GM18870 (cell line): ENCODE data around the gene SHISAL2B.
"Not testable (repeated sequence)": the region's sequence is repeated elsewhere in the genome, so short reads cannot be mapped to it uniquely, and the experiment has no call there.

Experiments used
- ATAC-seq: cut with Tn5 transposase; IDR thresholded peaks from one replicate; pipeline ENCODE4 v1.9.1; 2021; ENCODE audit warnings: moderate library complexity; ENCODE audit not compliant: unreplicated experiment

Gene SHISAL2B

DNA sequence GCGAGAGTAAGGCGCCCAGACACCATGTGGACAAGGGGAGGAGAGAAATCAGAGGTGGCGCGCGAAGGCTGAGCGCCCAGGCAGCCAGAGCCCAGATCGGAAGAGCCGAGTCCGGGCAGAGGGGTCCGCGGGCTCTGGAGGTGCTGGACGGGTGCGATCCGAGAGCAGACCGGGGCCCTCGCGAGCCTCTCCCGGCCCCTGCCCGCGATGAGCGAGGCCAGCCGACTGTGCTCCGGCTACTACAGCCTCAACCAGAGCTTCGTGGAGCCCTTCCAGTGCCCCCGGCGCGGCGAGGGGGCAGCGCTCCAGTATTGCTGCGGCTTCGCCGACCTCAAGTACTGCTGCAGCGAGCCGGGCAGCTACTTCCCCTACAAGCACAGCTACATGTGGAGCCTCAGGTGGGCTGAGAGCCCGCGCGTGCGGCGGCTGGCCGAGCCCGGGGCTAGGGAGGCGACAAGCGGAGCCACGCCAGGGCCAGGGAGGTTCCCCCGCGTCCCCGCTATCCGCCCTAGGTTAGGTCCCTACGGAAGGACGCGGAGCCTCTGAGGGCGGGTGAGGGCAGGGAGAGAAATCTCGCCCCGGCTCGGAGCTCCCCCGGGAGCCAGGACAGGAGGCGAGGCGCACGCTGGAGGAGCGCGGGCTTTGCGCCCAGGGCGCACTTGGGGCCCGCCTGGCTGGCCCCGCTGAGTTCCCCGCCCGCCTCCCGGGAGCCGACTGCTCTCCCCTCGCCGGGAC, at the start of gene SHISAL2B:
Gene SHISAL2B (plus strand): TSS at position 87 of the 735 bp plus-strand sequence. CDS start 121 bp downstream, at position 208.
- no peak for ATAC-seq

DNA sequence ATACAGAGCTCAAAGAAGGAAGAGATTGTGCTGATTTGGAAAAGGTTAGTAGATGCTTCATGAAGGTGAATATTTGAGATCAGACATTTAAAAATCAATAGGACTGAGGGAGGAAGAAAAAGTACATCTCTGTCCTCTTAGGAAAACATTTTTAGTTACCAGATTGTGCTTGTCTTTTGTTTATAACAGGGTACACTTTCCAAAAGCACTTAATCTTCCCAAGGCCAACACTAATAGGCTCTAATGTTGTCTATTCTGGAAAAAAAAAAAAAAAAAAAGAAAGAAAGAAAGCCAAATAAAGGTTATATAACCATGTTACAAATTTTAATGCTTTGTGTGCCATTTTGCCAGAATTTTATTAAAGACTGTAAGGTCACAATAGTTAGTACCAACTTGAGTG, 45.5 kb upstream of the SHISAL2B start:
- no peak for ATAC-seq

DNA sequence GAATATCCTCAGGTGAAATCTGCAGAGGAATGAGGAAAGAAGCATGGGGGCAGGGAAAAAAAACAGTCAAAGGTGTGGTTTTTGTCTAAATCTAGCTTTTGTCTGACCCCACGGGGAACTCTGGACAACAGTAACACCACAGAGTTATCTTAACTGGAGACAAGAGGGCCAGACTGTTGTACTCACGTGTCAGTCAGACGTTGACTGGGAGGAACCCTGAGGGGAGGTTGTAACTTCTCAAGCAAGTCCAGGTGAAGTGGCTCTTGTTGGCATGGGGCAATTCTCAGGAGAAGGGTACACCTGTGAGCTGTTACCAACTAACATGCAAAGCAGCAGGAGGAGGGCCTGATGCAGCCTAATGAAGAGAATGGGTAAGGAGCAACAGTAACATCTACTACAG, 44.1 kb upstream of the SHISAL2B start:
- no peak for ATAC-seq

DNA sequence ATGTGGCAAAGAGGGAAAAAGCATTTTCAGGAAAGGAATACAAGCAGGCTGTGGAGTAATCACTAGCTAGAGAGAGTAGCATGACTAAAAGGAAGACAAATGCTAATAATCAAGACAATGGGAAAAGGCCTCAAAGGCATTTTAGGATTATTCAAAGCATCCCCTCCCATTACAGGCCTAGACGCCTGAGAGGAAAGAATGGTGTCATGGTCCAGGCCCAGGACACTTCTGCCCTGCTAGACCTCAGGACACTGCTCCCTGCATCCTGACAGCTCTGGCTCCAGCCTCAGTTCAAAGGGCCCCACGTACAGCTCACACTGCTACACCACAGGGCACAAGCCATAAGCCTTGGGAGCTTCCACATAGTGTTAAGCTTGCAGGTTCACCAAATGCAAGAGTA, 40.8 kb upstream of the SHISAL2B start:
- no peak for ATAC-seq

DNA sequence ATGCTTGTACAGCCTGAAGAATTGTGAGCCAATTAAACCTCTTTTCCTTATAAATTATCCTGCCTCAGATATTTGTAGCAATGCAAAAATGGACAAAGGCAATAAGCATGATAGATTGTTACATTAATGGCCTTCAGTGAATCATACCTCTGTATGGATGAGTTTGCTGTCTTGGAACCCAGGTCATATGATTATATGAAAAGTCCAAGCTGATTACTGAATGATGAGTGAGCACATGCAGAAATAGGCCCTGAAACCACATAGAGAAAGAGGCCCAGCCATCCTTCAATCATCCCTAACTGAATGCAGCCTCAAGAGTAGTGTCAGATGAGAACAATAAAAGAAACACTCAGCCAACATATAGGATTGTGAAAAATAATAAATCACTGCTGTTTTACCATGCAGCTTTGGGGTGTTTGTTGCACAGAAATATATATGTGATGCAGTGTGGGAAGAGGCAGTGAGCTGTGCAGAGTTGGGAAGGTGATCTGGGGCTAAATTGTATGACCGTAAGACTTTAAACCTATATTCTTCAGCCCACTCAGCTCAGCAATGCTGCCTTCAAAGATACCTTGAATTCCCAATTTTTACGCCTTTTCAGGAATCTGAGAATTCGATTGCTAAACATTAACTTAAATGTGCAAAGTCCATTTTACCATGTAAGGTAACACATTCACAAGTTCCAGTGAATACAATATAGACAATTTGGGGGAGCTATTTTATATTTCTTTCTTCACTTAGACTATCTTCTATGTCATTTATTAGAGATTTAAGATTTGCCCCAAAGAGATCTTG, 36.3 kb upstream of the SHISAL2B start:
- ATAC-seq = no peak

DNA sequence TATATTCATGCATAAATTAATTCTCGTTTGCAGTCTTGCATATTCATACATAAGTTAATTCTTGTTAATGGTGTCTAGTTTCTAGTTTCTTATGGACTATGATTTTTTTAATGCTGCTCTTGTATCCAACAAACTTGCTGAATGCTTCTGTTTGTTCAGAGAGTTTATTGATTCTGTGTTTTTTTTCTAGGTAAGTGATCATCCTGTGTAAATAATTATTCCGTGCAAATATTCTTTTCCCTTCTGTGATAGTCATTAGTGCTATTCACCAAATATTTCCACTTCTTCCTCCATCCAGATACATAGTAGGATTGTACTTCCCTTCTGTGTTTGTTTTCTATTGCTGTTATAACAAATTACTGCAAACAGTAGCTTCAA, 35.8 kb upstream of the SHISAL2B start:
- no peak for ATAC-seq

DNA sequence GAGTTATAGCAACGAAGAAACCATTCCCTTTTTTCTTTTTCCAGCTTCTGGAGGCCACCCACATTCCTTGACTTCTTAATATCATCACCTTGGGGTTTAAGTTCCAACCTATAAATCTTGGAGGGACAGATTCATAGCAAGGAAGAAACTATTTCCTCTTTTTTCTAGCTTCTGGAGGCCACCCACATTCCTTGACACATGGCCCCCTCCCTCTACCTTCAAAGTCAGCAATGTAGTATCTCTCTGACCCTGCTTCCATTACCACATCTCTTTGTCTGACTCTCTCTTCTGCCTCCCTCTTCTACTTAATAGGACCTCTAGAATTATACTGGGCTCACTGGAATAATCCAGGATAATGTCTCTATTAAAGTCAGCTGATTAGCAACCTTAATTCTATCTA, 34.7 kb upstream of the SHISAL2B start:
- ATAC-seq = no peak

DNA sequence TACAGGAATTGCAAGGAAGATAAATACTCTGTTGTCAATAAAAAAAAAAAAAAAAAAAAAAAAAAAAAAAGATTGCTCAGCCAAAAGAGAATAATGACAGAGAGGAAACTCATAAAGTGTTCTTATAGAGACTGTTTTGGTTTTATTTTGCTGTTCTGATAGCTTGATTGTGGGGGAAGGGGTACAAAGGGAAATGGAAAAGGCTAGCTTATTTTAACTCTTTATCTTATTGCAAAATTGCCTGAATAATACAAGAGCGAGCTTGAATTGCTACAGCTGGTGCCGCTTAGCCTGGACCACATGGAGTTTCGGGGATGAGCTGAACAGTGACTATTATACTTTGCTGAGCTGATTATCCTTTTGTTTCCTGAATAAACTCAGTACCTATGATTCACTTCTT, 31.0 kb upstream of the SHISAL2B start:
- ATAC-seq = no peak

DNA sequence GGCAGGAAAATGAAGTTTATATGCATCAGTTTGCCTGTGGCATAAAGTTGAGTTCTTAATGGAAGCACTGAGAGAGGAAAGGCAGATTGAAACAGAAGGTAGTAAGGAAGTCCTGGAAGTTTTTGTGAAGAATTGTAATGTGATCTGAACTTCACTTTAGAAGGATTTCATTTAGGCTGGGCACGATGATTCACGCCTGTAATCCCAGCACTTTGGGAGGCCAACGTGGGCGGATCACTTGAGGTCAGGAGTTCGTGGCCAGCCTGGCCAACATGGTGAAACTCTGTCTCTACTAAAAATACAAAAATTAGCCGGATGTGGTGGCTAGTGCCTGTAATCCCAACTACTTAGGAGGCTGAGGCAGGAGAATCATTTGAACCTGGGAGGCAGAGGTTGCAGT, 27.1 kb upstream of the SHISAL2B start:
- ATAC-seq = not testable (repeated sequence)

DNA sequence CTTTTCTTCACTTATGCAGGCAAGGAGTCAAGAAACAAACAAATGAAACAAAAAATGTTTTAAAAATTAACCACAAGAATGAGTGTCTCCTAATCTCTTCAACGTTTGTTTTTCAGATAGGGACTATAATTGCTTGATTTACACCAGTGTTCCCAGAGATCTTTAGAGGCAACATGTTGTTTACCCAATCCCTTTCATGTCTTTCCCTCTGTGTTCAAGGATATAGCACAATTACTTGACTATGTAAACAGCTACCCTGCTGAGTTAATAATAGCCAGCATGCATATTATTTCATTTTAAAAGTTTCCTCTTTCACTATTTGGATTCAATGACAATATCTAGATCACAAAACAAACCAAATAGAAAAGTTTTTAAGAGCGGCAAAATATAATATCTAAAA, 25.1 kb upstream of the SHISAL2B start:
- ATAC-seq = no peak

DNA sequence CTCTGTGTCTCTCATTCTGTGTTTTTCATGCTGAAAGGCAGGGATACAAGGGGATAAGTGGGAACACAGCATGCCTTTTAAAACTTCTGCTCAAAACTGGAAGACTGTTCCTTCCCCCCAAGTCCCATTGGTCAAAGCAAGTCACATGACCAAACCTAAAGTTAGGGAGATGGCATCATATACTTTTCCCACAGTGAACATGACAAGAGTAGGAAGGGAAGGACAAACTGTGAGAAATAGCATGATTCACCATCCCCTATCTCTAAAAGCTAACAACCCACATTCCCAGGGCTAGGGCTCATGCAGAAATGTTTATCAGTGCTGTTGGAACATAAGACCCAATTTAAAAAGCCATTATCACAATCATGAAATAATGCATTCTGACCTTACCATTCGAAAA, 24.2 kb upstream of the SHISAL2B start:
- ATAC-seq = no peak

DNA sequence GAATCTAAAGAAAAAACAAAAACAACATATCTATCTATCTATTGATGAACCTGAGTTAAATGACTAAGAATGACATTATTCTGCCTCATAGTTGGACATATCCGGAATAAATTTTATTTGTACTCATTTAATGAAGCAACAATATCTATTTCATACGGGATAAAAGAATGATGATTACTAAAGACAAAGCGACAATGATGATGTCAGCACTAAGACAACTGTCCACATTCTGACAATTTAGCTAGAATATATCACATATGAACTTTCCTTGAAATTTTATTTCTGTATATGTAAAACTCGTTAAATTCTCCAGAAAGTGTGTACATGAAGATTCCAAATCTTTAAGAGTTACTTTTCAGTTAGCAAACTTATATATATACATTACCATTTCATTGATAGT, 23.2 kb upstream of the SHISAL2B start:
- ATAC-seq = no peak

DNA sequence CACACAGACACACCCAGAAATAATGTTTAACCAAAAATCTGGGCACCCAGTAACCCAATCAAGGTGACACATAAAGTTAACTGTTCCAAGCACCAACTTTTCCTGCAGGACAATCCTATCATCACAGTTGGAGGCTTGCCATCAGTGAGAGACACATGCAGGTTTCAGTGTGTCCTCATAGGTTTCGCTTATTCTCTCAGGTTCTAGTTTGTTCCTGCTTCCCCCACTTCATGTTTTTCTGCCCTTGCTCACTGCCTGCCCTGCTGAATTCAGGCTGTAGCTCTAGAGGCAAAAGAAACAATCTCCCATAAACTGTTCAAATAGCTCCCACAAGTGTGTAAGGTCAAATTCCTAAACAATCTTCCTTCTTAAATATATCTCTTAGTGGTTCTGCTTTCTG, 20.0 kb upstream of the SHISAL2B start:
- ATAC-seq = no peak

DNA sequence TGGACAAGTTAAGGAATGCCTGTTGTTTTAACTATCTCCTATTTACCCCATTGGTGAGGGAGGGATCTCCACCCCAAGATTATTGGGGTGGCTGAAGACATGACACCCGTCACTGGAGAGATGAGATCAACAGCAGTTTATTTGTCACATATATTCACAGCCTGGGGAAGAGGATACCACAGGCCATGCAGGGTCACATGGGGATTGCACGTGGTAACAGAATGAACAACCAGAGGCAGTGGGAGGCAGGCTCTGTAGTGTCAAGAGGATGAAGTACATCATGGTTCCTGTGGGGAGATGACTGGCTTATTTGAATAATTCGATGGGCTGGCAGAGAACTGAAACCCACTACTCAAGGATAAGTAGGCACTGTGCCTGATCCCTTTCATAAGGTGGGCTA, 18.6 kb upstream of the SHISAL2B start:
- ATAC-seq = no peak

DNA sequence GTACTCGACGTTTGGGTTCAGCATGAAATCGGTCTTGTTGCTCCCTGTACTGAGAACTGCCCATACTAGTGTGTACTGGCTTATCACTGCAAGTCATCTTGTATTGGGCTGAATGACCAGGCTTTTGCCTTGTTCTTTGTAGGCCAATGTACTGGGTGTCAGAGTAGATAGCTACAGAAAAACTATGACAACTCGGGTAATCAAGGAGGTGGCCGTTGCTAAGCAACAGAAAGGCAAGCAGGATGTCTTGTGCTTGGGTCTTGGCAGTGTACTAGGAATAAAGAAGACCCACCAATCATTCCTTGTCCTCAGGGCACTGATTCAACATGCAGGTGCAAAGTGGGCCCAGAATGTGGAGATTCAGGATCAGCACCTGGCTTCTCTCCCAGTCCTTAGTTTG, 11.9 kb upstream of the SHISAL2B start:
- ATAC-seq = no peak

DNA sequence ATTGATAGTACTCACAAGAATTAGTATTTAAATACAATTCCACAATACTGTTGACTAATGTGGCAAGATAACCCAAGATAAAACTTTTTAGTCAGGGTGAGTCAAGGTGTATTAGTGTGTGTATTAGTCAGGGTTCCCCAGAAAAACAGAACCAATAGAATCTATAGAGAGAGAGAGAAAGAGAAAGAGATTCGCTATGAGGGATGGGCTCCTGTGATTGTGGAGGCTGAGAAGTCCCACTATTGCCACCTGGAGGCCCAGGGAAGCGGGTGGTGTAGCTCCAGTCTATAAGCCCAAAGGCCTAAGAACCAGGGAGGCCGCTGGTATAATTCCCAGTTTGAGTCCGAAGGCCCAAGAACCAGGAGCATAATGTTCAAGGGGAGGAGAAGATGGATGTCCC, 10.0 kb upstream of the SHISAL2B start:
- no peak for ATAC-seq

DNA sequence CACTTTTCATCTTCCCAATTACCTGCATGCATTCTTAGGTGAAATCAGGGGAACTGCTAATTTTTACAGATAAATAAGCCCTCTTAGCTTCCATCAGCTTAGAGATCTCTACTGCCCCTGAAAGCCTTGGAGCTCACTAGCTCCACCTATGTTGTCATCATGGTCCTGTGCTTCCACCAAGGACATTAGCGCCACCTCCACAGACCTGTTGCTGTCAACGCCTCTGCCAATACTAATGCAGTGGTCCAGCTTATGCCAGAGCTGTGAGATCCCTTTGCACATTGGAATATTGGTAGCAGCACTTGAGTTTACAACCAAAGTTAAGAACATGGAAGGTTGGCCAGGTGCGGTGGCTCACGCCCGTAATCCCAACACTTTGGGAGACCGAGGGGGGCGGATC, 7.7 kb upstream of the SHISAL2B start:
- no peak for ATAC-seq

DNA sequence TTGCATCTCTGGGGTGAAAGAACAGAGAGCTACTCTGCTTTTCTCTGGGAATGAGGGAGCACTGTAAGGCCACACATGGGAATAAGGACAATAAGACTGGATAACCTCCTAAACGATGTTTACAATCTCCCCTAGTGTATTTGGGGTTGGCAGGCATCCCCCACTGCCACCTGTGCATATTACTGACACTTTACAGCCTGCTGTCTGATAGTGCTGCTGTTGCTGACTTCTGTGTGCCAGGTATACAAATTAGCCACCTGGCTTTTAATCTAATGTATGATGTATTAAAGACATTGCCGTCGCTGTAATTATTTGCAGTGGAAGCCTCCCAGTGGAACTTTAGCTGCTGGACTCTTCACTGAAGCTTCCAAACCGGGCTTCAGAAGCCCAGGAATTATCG, 4.4 kb upstream of the SHISAL2B start:
- no peak for ATAC-seq

DNA sequence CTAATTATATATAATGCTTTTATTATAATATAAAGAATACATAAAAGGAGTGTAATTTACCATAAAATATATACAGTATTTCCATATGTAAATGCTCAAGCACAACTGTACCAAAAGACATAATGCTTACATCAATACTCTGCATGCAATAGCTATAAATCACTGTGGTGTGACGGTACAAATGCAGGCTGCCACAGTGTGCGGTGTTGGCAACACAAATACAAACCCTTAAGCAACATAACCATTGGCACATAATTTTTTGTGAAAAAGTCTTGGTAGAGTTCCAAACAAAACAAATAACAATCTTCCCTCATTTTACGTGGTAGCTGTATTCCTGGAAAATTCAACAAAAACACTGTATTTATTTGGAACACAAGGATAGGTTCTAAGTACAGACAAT, 1.9 kb upstream of the SHISAL2B start:
- no peak for ATAC-seq

DNA sequence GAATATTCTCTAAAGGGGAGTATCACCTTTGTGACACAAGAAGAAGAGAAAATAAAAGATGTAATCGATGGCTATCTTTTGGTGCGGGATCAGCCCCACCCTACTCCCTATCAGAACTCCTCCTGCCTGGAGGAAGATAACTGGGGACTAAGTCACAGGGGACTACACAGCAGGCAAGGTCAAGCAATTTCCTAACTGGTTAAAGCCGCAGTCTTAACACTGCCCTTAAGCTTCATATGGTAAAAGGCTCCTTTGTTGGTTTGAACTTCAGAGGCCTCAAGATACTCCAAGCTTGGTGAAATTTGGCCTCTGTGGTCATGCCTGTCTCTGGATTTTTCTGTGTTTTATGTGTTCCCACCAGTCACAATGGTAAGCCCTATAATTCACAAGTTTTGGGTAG, 1.3 kb upstream of the SHISAL2B start:
- no peak for ATAC-seq

DNA sequence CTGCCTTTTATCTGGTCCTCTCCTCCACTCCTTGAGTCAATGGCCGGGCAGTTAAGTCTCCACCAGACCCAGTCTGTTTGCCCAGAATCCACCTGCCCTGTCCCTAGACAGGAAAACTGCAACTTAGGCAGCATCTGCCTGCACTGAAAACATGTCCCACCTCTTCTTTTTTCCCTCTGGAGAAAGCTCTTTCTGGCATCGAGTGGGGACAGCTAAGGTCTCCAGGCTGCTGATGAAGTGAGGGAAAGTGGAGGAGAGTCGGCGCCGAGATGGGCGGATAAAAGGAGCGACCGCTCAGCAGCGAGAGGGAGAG, 243 bp upstream of the SHISAL2B start:
- no peak for ATAC-seq

DNA sequence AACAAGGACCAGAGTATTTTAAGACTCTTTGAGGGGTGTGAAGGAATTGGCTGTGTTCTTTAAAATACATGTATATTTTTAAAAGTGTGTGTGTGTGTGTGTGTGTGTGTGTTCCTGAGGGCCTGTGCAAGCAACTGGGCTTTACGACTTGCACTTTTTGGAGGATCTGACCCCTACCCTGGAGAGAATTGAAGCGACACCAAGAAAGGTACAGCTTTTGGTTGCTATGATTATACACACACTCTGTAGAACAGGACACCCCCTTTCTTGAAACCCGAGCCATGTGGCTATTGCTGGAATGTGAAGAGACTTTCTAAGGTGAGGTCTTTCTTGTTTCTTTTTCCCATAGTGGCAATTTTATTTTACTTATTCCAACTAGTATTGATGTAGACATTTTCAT, 988 bp downstream of the SHISAL2B start:
- ATAC-seq = no peak

DNA sequence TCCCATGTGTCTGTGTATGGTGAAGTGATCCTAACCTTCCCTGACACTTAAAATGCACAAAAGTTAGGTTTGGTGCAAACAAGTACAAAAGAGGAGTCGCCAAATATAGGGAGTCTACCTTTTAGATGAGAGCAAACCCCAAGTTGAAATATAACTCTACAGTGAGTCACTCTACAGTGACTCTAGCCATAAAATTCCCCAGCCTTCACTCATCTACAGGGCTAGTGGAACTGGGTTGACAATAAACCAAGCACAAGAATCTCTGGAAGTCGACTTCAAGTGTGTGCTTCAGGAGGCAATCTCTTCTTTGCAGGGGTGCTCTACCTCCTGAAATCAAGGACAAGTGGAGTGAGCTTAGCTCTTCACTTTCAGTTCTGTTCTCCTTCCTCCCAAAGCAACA, 3.3 kb downstream of the SHISAL2B start:
- ATAC-seq = no peak
